ENCODE data around the gene CDK4. TPM values are rescaled to one million over a fixed set of nuclear protein-coding genes. Genes with fewer than 3 reads are reported as not detected.

Gene CDK4
- total and polyA plus RNA-seq, 4 donors: 28.1 to 69.1 (median 38.2) TPM

DNA sequence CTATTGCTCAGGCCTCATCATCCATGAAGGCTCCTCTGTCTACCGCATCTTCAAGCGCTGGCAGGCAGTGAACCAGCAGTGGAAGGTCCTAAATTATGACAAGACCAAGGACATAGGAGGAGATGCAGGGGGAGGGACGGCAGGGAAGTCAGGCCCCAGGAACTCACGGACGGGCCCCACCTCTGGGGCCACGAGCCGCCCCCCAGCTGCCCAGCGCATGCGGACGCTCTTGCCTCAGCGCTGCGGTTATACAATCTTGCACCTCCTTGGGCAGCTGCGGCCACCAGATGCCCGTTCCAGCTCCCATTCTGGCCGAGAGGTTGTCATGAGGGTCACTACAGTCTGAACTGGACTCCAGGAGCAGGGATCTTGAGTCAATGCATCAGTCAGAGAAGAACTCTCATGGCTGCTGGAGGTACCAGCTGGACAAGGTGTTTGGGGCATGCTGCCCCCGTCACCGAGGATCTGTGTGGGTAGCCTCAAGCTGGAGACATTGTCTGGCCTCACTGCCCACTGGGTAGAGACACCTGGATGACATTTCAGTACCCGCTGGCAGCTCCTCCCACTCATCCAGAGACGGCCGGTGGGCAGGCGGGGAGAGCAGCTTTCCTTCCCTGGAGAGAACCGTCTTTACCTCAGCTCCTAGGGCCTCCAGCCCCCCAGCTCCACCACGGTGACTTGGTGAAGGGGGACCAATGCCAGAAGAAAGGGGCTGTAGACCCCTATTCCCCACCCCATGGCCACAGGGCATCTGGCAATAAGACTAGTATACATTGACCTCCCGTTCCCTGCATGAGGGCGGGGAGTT, 6.6 kb upstream of the CDK4 start:
- peaks cover 0 to 7% (median 0%) of the 10 kb centered on the region in 4 donors for H3K36me3 ChIP-seq (ENCODE audit: control insufficient read depth in 4 of 4, insufficient read depth in 3 of 4, low read depth in 1 of 4, low read length in 3 of 4)
- no peak overlapping the region for H3K27ac ChIP-seq (ENCODE audit: low read depth in 1 of 2, low read length in 2 of 2)
- DNase-seq (ENCODE audit: low spot score): no peak
- H3K4me1 ChIP-seq (ENCODE audit: control insufficient read depth in 4 of 4, insufficient read depth in 4 of 4, low read length in 3 of 4): peaks cover 0 to 18% (median 10%) of the 10 kb centered on the region in 4 donors
- peaks cover 0 to 2% (median 0%) of the 10 kb centered on the region in 4 donors for H3K27me3 ChIP-seq (ENCODE audit: control insufficient read depth in 4 of 4, insufficient read depth in 4 of 4, low read length in 3 of 4)
- no peaks in the 10 kb centered on the region for H3K9me3 ChIP-seq (ENCODE audit: control insufficient read depth in 4 of 4, low read length in 3 of 4)
- no peak overlapping the region for H3K9ac ChIP-seq (ENCODE audit: low read depth in 1 of 2, low read length in 2 of 2)
- 95% methylated on average over 25 of the region's 25 CpGs for WGBS
- H3K4me3 ChIP-seq (ENCODE audit: low read depth in 1 of 3, low read length in 3 of 3): no peak overlapping the region
- TF ChIP-seq RXRA (IDR thresholded peaks at IDR 0.05) (no peak), FOXA2 (IDR thresholded peaks at IDR 0.05) (no peak), RAD21 (IDR thresholded peaks at IDR 0.05) (no peak), TAF1 (conservative IDR thresholded peaks at IDR 0.05) (no peak)
- TF ChIP-seq, protein P1, sequence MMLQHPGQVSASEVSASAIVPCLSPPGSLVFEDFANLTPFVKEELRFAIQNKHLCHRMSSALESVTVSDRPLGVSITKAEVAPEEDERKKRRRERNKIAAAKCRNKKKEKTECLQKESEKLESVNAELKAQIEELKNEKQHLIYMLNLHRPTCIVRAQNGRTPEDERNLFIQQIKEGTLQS (IDR thresholded peaks at IDR 0.05): no peak

DNA sequence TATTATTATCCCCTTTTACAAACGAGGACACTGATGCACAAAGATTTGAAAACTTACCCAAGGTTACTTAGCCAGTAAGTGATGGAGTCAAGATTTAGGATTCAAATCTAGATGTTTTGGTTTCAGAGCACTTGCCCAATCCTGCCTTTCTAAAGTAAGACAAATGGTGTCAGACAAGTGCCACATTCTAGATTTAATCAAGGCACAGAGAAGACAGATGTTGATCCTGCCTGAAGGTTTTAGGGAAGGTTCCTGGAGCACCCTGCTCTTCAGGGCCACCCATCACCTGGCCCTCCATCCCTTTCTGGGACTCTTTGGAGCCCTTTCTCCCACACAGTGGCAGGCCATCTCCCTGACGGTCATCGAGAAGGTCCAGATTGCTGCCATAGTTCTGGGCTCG, 5.7 kb upstream of the CDK4 start:
- WGBS: 94% methylated on average over 4 of the region's 4 CpGs
- H3K4me3 ChIP-seq (ENCODE audit: low read depth in 1 of 3, low read length in 3 of 3): no peak overlapping the region
- no peak overlapping the region for H3K9ac ChIP-seq (ENCODE audit: low read depth in 1 of 2, low read length in 2 of 2)
- H3K4me1 ChIP-seq (ENCODE audit: control insufficient read depth in 4 of 4, insufficient read depth in 4 of 4, low read length in 3 of 4): peaks cover 0 to 20% (median 13%) of the 10 kb centered on the region in 4 donors
- peaks cover 0 to 7% (median 0%) of the 10 kb centered on the region in 4 donors for H3K36me3 ChIP-seq (ENCODE audit: control insufficient read depth in 4 of 4, insufficient read depth in 3 of 4, low read depth in 1 of 4, low read length in 3 of 4)
- no peaks in the 10 kb centered on the region for H3K9me3 ChIP-seq (ENCODE audit: control insufficient read depth in 4 of 4, low read length in 3 of 4)
- DNase-seq (ENCODE audit: low spot score): no peak
- H3K27ac ChIP-seq (ENCODE audit: low read depth in 1 of 2, low read length in 2 of 2): no peak overlapping the region
- H3K27me3 ChIP-seq (ENCODE audit: control insufficient read depth in 4 of 4, insufficient read depth in 4 of 4, low read length in 3 of 4): no peaks in the 10 kb centered on the region
- TF ChIP-seq TAF1 (conservative IDR thresholded peaks at IDR 0.05) (no peak), HNF4A (conservative IDR thresholded peaks at IDR 0.05) (no peak), SP1 (IDR thresholded peaks at IDR 0.05) (no peak), EGR1 (IDR thresholded peaks at IDR 0.05; ENCODE audit: low read depth in 2 of 2) (no peak), FOXA1 (IDR thresholded peaks at IDR 0.05) (no peak), RXRA (IDR thresholded peaks at IDR 0.05) (no peak), GABPA (IDR thresholded peaks at IDR 0.05 in 1 of 2, conservative IDR thresholded peaks at IDR 0.05 in 1 of 2) (no peak), RAD21 (IDR thresholded peaks at IDR 0.05) (no peak), FOXA2 (IDR thresholded peaks at IDR 0.05) (no peak), YY1 (IDR thresholded peaks at IDR 0.05) (no peak)
- TF ChIP-seq, protein P2, sequence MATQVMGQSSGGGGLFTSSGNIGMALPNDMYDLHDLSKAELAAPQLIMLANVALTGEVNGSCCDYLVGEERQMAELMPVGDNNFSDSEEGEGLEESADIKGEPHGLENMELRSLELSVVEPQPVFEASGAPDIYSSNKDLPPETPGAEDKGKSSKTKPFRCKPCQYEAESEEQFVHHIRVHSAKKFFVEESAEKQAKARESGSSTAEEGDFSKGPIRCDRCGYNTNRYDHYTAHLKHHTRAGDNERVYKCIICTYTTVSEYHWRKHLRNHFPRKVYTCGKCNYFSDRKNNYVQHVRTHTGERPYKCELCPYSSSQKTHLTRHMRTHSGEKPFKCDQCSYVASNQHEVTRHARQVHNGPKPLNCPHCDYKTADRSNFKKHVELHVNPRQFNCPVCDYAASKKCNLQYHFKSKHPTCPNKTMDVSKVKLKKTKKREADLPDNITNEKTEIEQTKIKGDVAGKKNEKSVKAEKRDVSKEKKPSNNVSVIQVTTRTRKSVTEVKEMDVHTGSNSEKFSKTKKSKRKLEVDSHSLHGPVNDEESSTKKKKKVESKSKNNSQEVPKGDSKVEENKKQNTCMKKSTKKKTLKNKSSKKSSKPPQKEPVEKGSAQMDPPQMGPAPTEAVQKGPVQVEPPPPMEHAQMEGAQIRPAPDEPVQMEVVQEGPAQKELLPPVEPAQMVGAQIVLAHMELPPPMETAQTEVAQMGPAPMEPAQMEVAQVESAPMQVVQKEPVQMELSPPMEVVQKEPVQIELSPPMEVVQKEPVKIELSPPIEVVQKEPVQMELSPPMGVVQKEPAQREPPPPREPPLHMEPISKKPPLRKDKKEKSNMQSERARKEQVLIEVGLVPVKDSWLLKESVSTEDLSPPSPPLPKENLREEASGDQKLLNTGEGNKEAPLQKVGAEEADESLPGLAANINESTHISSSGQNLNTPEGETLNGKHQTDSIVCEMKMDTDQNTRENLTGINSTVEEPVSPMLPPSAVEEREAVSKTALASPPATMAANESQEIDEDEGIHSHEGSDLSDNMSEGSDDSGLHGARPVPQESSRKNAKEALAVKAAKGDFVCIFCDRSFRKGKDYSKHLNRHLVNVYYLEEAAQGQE (IDR thresholded peaks at IDR 0.05): no peak
- TF ChIP-seq, protein P1 (IDR thresholded peaks at IDR 0.05): no peak
- TF ChIP-seq, protein P3, sequence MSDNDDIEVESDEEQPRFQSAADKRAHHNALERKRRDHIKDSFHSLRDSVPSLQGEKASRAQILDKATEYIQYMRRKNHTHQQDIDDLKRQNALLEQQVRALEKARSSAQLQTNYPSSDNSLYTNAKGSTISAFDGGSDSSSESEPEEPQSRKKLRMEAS (IDR thresholded peaks at IDR 0.05): no peak
- TF ChIP-seq, protein P4, sequence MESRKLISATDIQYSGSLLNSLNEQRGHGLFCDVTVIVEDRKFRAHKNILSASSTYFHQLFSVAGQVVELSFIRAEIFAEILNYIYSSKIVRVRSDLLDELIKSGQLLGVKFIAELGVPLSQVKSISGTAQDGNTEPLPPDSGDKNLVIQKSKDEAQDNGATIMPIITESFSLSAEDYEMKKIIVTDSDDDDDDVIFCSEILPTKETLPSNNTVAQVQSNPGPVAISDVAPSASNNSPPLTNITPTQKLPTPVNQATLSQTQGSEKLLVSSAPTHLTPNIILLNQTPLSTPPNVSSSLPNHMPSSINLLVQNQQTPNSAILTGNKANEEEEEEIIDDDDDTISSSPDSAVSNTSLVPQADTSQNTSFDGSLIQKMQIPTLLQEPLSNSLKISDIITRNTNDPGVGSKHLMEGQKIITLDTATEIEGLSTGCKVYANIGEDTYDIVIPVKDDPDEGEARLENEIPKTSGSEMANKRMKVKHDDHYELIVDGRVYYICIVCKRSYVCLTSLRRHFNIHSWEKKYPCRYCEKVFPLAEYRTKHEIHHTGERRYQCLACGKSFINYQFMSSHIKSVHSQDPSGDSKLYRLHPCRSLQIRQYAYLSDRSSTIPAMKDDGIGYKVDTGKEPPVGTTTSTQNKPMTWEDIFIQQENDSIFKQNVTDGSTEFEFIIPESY (IDR thresholded peaks at IDR 0.05): no peak
- TF ChIP-seq, protein P5, sequence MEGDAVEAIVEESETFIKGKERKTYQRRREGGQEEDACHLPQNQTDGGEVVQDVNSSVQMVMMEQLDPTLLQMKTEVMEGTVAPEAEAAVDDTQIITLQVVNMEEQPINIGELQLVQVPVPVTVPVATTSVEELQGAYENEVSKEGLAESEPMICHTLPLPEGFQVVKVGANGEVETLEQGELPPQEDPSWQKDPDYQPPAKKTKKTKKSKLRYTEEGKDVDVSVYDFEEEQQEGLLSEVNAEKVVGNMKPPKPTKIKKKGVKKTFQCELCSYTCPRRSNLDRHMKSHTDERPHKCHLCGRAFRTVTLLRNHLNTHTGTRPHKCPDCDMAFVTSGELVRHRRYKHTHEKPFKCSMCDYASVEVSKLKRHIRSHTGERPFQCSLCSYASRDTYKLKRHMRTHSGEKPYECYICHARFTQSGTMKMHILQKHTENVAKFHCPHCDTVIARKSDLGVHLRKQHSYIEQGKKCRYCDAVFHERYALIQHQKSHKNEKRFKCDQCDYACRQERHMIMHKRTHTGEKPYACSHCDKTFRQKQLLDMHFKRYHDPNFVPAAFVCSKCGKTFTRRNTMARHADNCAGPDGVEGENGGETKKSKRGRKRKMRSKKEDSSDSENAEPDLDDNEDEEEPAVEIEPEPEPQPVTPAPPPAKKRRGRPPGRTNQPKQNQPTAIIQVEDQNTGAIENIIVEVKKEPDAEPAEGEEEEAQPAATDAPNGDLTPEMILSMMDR (IDR thresholded peaks at IDR 0.05; ENCODE audit: low read depth, low read length, missing input control): no peak
